HepG2 (cell line): Measurements from ENCODE around the gene KDELR3. TPM values are rescaled to one million over a fixed set of nuclear protein-coding genes. Genes with fewer than 3 reads are reported as not detected.
A peak's percentile ranks its signal among the peaks of the same experiment; 100 is the strongest.

Experiments used
- ELF4 ChIP-seq: sonication (generic); formaldehyde crosslinking; IDR thresholded peaks from 2 replicates; pipeline ENCODE4 v1.5.0; 2020; ENCODE audit warnings: missing genetic modification reagents, mild to moderate bottlenecking, moderate library complexity, borderline replicate concordance
- GPN1 ChIP-seq: sonication (generic); formaldehyde crosslinking; IDR thresholded peaks from 2 replicates; pipeline ENCODE4 v1.5.1; 2020; ENCODE audit warnings: missing genetic modification reagents, borderline replicate concordance
- KAT7 ChIP-seq: IDR thresholded peaks from 2 replicates; pipeline ENCODE4 v1.6.1; 2018; ENCODE audit warnings: borderline replicate concordance, missing compliant biosample characterization
- KDM2A ChIP-seq: sonication (generic); formaldehyde crosslinking; IDR thresholded peaks from 2 replicates; pipeline ENCODE4 v1.4.0; 2020; ENCODE audit warnings: low read depth, missing genetic modification reagents, borderline replicate concordance
- KLF6 ChIP-seq: IDR thresholded peaks from 2 replicates; pipeline ENCODE4 v1.8.0; 2016; ENCODE audit warnings: missing biosample characterization, missing genetic modification reagents
- PITX1 ChIP-seq: sonication (generic); formaldehyde crosslinking; IDR thresholded peaks from 2 replicates; pipeline ENCODE4 v1.5.1; 2020; ENCODE audit warnings: mild to moderate bottlenecking, missing genetic modification reagents
- SNAI1 ChIP-seq: sonication (generic); formaldehyde crosslinking; IDR thresholded peaks from 2 replicates; pipeline ENCODE4 v1.5.0; 2020; ENCODE audit warnings: mild to moderate bottlenecking, missing genetic modification reagents, borderline replicate concordance
- SOX5 ChIP-seq: IDR thresholded peaks from 2 replicates; pipeline ENCODE4 v1.6.1; 2016; ENCODE audit warnings: borderline replicate concordance
- TOE1 ChIP-seq: sonication (generic); formaldehyde crosslinking; IDR thresholded peaks from 2 replicates; pipeline ENCODE4 v1.4.0; 2020; ENCODE audit warnings: mild to moderate bottlenecking, missing genetic modification reagents
- YEATS2 ChIP-seq: sonication (generic); formaldehyde crosslinking; IDR thresholded peaks from 2 replicates; pipeline ENCODE4 v1.4.0; 2020; ENCODE audit warnings: missing genetic modification reagents, borderline replicate concordance
- ZC3H4 ChIP-seq: sonication (generic); formaldehyde crosslinking; IDR thresholded peaks from 2 replicates; pipeline ENCODE4 v1.4.0; 2020; ENCODE audit warnings: missing genetic modification reagents, borderline replicate concordance
- ZNF235 ChIP-seq: sonication (generic); formaldehyde crosslinking; IDR thresholded peaks from 2 replicates; pipeline ENCODE4 v1.8.1; 2023; ENCODE audit warnings: mild to moderate bottlenecking, missing genetic modification reagents, borderline replicate concordance
- ZNF382 ChIP-seq: sonication (generic); formaldehyde crosslinking; IDR thresholded peaks from 2 replicates; pipeline ENCODE4 v1.5.0; 2020; ENCODE audit warnings: missing genetic modification reagents, mild to moderate bottlenecking, borderline replicate concordance
- ZNF468 ChIP-seq: sonication (generic); formaldehyde crosslinking; IDR thresholded peaks from 2 replicates; pipeline ENCODE4 v1.8.0; 2022; ENCODE audit warnings: mild to moderate bottlenecking, moderate library complexity, missing genetic modification reagents
- ZNF629 ChIP-seq: sonication (generic); formaldehyde crosslinking; conservative IDR thresholded peaks from 2 replicates; pipeline ENCODE4 v1.5.0; 2020; ENCODE audit warnings: missing genetic modification reagents
- ZNF839 ChIP-seq: sonication (generic); formaldehyde crosslinking; IDR thresholded peaks from 2 replicates; pipeline ENCODE4 v1.4.0; 2020; ENCODE audit warnings: missing genetic modification reagents, mild to moderate bottlenecking, borderline replicate concordance
- polyA plus RNA-seq, 8 experiments: library from polyadenylated mRNA; depleted of rRNA in 3 of 8; stranded (reverse) in 7 of 8; unstranded in 1 of 8; fragments of >200 nt; fragmentation: Illumina TruSeq in 4 of 8; extraction: Trizol in 4 of 8; gene quantifications; 2 replicates each; pipeline versions ENCODE4 v1.2.1 to v1.2.3, GENCODE V29; 2011 to 2016; ENCODE audit warnings: low read depth in 4 of 8, missing spikeins in 1 of 8, mixed read lengths in 1 of 8; ENCODE audit not compliant: insufficient read depth in 1 of 8
- total RNA-seq, 5 experiments: library from RNA; depleted of rRNA; stranded (reverse); fragments of >200 nt; fragmentation: Illumina TruSeq; extraction: Trizol; gene quantifications; 2 replicates each; pipeline ENCODE4 v1.2.3, GENCODE V29; 2016; ENCODE audit warnings: low read depth in 1 of 5
- TF ChIP-seq, protein P1 (sequence below): IDR thresholded peaks from 2 replicates; pipeline ENCODE4 v1.6.1; 2016; ENCODE audit warnings: missing compliant biosample characterization, missing genetic modification reagents, borderline replicate concordance
- TF ChIP-seq, protein P2 (sequence below): sonication (generic); formaldehyde crosslinking; IDR thresholded peaks from 2 replicates; pipeline ENCODE4 v1.4.0; 2020; ENCODE audit warnings: missing genetic modification reagents
- TF ChIP-seq, protein P3 (sequence below): sonication (generic); formaldehyde crosslinking; IDR thresholded peaks from 2 replicates; pipeline ENCODE4 v1.5.0; 2020; ENCODE audit warnings: mild to moderate bottlenecking, missing genetic modification reagents, borderline replicate concordance
- TF ChIP-seq, protein P4 (sequence below): sonication (generic); formaldehyde crosslinking; IDR thresholded peaks from 2 replicates; pipeline ENCODE4 v1.5.0; 2020; ENCODE audit warnings: mild to moderate bottlenecking, missing genetic modification reagents

Gene KDELR3
- total and polyA plus RNA-seq, 2 of the 13 experiments (the other 11 are each of a cell fraction or from before 2014, with no cell fraction given) = 24.2 to 65.7 TPM

DNA sequence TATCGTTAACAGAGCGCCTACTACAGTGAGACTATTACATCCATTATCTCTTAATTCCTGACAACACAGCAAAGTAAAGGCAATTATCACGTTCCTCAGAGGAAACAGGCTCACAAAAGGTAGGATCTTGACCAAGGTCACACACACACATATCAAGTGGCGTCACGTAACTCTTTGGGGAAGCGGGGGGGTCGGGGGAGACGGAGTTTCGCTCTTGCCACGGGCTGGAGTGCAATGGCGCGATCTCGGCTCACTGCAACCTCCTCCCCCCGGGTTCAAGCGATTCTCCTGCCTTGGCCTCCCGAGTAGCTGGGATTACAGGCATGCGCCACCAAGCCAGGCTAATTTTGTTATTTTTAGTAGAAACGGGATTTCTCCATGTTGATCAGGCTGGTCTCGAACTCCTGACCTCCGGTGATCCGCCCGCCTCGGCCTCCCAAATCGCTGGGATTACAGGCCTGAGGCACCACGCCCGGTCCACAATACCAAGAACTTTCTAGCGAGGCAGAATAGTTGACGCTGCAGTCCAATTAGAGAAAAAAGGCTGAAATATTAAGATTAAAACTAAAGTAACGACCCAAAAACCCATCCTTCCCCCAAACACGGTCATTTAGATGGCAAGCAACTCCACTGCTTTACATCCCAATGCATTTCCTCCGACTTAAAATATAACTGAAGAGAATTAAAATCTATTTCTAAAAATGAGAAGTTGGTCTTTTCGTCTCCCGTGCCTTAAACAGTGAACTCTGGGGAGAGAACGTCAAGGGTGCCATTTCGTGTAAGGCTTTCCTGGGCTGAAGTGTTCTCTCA lies 37.0 kb downstream of the KDELR3 start (continued):
- TF ChIP-seq, protein P1, sequence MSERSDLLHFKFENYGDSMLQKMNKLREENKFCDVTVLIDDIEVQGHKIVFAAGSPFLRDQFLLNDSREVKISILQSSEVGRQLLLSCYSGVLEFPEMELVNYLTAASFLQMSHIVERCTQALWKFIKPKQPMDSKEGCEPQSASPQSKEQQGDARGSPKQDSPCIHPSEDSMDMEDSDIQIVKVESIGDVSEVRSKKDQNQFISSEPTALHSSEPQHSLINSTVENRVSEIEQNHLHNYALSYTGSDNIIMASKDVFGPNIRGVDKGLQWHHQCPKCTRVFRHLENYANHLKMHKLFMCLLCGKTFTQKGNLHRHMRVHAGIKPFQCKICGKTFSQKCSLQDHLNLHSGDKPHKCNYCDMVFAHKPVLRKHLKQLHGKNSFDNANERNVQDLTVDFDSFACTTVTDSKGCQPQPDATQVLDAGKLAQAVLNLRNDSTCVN (CRISPR knock-in tag) = 0 out of 2 replicates have a peak, but pooled peaks have one; percentile 35
- TF ChIP-seq, protein P2, sequence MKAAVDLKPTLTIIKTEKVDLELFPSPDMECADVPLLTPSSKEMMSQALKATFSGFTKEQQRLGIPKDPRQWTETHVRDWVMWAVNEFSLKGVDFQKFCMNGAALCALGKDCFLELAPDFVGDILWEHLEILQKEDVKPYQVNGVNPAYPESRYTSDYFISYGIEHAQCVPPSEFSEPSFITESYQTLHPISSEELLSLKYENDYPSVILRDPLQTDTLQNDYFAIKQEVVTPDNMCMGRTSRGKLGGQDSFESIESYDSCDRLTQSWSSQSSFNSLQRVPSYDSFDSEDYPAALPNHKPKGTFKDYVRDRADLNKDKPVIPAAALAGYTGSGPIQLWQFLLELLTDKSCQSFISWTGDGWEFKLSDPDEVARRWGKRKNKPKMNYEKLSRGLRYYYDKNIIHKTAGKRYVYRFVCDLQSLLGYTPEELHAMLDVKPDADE (CRISPR knock-in tag) = no peak
- TF ChIP-seq ZNF382 (no peak), TOE1 (no peak), ZC3H4 (CRISPR knock-in tag) (no peak), ZNF468 (CRISPR knock-in tag) (no peak), ZNF839 (CRISPR knock-in tag) (no peak), ZNF235 (CRISPR knock-in tag) (no peak), SNAI1 (CRISPR knock-in tag) (no peak), ELF4 (0 out of 2 replicates have a peak, but pooled peaks have one; percentile 6), PITX1 (0 out of 2 replicates have a peak, but pooled peaks have one; percentile 29), KLF6 (CRISPR knock-in tag) (peak; percentile 9; the same call in 1 of the 2 replicates), ZNF629 (CRISPR knock-in tag) (no peak), KDM2A (CRISPR knock-in tag) (no peak; the same call in 1 of the 2 replicates), KAT7 (no peak), YEATS2 (CRISPR knock-in tag) (no peak), SOX5 (CRISPR knock-in tag) (no peak), GPN1 (no peak)
- TF ChIP-seq, protein P3, sequence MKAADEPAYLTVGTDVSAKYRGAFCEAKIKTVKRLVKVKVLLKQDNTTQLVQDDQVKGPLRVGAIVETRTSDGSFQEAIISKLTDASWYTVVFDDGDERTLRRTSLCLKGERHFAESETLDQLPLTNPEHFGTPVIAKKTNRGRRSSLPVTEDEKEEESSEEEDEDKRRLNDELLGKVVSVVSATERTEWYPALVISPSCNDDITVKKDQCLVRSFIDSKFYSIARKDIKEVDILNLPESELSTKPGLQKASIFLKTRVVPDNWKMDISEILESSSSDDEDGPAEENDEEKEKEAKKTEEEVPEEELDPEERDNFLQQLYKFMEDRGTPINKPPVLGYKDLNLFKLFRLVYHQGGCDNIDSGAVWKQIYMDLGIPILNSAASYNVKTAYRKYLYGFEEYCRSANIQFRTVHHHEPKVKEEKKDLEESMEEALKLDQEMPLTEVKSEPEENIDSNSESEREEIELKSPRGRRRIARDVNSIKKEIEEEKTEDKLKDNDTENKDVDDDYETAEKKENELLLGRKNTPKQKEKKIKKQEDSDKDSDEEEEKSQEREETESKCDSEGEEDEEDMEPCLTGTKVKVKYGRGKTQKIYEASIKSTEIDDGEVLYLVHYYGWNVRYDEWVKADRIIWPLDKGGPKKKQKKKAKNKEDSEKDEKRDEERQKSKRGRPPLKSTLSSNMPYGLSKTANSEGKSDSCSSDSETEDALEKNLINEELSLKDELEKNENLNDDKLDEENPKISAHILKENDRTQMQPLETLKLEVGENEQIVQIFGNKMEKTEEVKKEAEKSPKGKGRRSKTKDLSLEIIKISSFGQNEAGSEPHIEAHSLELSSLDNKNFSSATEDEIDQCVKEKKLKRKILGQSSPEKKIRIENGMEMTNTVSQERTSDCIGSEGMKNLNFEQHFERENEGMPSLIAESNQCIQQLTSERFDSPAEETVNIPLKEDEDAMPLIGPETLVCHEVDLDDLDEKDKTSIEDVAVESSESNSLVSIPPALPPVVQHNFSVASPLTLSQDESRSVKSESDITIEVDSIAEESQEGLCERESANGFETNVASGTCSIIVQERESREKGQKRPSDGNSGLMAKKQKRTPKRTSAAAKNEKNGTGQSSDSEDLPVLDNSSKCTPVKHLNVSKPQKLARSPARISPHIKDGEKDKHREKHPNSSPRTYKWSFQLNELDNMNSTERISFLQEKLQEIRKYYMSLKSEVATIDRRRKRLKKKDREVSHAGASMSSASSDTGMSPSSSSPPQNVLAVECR = no peak
- TF ChIP-seq, protein P4, sequence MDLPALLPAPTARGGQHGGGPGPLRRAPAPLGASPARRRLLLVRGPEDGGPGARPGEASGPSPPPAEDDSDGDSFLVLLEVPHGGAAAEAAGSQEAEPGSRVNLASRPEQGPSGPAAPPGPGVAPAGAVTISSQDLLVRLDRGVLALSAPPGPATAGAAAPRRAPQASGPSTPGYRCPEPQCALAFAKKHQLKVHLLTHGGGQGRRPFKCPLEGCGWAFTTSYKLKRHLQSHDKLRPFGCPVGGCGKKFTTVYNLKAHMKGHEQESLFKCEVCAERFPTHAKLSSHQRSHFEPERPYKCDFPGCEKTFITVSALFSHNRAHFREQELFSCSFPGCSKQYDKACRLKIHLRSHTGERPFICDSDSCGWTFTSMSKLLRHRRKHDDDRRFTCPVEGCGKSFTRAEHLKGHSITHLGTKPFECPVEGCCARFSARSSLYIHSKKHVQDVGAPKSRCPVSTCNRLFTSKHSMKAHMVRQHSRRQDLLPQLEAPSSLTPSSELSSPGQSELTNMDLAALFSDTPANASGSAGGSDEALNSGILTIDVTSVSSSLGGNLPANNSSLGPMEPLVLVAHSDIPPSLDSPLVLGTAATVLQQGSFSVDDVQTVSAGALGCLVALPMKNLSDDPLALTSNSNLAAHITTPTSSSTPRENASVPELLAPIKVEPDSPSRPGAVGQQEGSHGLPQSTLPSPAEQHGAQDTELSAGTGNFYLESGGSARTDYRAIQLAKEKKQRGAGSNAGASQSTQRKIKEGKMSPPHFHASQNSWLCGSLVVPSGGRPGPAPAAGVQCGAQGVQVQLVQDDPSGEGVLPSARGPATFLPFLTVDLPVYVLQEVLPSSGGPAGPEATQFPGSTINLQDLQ (CRISPR knock-in tag) = no peak
